Retina (tissue), 1 donor: ENCODE data around the gene JPH2.
A peak's percentile ranks its signal among the peaks of the same experiment; 100 is the strongest.

Experiments
- DNase-seq: peaks from one replicate; pipeline ENCODE4 v3.0.0-alpha.2; 2016

Gene JPH2

GRCh38 chr20:44120676-44121425 lies 66.1 kb downstream of the JPH2 start:
- no peak for DNase-seq

GRCh38 chr20:44118185-44119033 lies 68.6 kb downstream of the JPH2 start:
- no peak for DNase-seq

DNA sequence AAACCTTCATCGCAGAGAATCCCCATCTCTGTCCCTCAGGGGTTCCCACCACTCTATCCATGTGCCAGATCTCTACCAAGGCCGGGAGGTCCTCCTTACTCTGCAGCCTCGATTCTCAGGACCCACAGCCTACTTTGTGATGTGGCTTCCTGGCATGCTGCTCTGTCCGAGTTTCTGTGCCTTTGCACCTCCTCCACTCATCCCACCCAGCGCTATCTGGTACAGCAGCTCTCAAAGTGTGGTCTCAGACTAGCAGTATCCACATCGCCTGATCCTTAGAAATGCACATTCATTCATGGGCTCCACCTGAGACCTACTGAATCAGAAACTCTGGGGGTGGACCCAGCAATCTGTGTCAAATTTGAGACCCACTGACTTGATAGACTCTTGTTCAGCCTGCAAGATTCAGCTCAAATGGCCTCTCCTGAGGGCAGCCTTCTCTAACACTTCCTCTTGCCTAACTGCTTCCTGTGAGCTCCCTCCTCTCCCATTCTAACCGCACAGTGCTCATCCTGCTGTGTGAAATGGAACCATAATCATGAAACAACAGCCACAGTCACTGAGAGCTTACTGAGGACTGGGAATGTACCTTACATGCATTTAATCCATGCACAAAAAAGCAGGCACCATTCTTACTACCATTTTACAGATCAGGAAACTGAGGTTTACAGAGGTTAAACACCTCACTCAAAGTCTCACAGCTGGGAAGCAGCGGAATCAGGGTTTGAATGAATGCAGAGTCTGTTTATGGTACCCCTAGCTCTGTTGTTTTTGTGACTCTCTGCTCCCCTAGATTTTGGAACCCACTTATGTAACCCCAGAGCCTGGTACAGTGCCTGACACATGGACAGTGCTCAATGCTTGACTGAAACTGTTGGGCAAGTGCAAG lies 69.4 kb downstream of the JPH2 start:
- no peak for DNase-seq

DNA sequence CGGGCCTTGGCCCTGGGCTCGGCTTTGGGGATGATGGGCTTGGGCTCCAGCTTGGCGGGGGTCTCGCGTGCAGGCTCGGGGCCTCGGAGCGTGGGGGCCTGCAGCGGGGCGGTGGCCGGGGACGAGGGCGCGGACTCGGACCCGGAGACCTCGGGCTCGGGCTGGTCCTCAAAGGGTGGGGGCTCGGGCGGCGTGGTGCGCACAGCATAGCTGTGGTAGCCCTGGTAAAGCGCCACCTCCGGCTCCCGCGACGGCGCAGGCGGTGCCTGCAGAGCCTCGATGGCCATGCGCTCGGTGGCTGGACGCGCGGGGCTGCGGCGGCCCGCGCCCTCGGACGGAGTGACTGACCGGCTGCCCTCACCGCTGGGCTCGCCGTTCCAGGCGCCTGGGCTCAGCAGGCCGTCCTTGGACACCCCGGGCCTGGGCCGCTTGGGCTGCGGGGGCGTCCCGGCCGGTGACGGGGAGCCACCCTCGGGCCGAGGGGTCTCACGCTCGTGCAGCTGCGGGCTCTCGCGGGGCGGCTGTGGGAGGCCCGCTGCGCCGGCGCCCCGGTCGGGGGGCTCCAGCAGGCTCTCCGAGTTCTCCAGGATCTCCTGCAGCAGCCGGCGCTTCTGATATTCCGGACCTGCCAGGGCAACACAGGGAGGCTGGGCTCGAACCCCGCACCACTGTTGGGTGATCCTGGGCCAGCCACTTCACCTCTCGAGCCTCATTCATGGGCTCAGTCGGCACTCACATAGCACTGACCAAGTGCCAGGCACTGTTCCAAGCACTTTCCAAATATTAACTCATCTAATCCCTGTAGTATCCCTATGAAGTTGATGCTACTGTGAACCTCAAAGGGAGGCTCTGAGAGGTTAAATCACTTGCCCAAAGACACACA lies 71.0 kb downstream of the JPH2 start:
- peak; percentile 32 for DNase-seq

GRCh38 chr20:44115181-44115580 lies 71.8 kb downstream of the JPH2 start:
- DNase-seq: no peak

DNA sequence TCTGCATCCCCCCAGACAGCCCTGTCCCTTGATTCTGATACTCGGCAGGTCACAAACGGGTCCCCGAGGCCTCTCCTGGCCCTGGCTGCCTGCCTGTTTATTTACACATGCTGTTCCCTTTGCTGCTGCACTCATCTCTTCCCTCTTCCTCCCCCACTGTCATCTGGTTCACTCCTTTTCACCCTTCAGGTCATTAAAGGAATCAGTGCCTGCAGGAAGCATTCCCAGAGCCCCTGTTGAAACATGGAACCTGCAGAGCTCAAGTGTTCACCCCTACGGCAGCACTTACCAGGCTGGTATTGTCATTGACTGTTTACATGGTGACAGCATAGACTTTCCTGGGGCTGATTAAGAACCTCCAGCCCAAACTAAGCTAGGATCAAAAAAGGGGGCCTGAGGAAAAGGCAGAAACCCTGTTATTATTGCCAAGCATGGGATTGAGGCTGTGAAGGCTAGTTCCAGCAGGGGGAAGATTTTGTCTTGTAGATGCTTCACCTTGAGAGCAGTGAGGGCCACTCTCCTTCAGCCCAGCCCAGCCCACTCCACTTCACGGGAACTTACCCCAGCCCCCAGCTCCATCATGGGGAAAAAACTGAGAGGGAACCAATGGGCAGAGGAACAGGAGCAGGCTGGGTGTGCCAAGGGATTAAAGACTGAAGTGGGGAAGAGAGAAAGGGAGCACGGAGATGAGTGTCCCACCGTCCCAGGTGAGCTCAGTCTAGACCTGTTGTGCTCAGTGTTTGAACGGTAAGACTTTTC lies 73.2 kb downstream of the JPH2 start:
- no peak for DNase-seq

- no peak for DNase-seq
These were observed 73.9 kb downstream of the JPH2 start for GRCh38 chr20:44112889-44113617.

GRCh38 chr20:44112456-44112855 lies 74.5 kb downstream of the JPH2 start:
- DNase-seq: no peak

DNA sequence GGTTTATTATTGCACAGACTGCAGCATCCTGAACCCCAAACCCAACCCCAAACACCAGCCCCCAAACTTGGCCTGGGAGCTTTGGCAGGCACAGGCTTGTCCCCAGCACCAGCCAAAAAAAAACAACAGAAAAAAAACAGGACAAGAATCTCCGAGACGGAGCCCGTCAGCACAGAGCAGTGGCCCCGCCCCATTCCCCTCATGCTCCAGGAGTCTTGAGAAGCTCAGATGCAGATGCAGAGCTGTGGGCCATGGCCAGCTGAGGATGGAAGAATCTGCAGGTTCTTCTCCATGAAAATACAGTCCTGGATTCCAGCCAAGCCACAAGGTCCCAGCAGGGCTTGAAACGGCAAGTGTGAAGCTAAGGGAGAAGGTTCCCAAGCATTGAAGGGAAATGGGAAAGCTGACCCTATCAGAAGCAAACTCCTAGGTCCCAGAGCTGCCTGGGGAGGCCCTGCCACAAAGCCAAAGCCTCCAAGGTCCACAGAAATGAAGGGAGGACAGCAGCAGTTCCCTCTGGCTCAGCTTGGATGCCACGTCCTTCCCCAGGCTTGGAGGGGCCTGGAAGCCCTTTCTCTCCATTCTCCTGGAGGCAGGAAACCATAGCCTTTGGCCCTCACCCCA lies 75.2 kb downstream of the JPH2 start:
- DNase-seq: no peak

DNA sequence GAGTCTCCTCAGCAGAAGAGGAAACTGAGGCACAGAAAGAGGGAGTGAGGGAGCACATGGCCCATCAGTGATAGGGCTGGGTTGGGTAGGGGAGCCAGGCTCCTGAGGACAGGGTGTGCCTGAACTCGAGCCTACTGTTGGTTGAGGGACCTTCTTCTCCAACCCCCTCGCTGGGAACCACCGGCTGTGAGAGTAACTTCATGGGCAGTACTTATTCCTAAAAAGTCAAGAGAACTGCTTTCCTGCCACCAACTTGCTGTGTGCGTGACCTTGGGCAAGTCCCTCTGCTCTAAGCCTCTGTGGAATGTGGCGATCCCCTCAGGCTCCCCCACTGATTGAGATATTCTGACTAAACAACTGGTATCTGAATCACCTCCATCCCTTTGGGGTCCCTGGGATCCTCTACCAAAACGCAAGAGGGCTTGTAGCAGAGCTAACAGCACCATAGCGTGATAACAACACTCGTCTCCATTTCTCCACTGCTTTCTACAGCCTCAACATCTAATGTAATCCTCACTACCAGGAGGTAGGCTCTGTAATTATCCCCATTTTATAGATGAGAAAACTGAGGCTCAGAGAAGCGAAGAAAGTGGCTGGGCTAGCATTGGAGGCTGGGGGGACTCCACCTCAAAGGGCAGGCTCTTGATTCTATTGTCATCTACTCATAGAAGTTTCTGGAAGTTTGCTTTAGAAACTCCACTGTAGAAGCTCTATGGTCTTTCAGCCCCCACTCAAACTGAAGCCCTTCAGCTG lies 76.0 kb downstream of the JPH2 start:
- no peak for DNase-seq

DNA sequence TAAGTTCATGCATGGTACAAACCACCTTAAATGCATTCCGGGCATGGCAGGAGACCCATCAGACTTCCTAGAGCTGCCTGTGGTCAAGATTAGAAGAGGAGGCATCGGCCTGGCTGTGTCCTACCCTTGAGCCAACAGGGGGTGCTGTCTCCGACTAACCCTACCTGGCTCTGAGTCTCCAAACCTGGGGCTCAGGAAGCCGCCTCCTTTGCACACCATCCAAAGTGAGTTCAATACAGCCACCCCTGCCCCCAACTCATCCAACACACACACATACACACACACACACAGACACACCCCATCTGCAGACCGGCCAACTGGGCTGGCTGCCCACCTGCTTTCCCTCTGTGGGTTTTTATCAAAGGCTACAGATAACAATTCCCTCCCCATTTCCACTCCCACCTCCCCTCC lies 77.0 kb downstream of the JPH2 start:
- DNase-seq: no peak

DNA sequence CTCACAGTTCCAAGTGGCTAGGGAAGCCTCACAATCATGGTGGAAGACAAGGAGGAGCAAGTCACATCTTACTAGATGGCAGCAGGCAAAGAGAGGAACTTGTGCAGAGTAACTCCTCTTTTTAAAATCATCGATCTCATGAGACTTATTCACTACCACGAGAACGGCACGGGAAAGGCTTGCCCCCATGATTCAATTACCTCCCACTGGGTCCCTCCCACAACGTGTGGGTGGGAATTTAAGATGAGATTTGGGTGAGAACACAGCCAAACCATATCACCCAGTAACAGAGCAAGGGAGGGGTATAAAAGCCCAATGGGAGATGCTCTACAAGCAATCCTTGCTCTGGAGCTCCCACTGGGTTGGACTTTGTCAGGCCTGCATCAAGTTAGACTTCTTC lies 80.4 kb downstream of the JPH2 start:
- no peak for DNase-seq

- DNase-seq: no peak
These were observed 82.0 kb downstream of the JPH2 start for GRCh38 chr20:44104798-44105517.

DNA sequence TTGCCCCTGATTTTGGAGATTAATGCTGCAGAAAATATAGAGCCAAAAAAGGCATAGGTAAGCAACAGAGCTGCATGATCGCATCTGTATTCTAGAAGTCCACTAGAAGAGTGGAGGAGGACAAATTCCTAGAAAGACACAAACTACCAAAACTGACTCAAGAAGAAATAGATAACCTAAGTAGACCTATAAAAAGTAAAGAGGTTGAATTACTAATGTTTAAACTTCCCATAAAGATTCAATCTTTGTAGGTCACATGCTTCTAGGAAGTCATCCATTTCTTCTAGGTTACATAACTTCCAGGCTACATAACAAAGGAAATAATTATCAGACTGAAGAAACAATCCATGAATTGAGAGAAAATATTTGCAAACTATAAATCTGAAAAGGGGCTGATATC lies 84.4 kb downstream of the JPH2 start:
- DNase-seq: no peak

GRCh38 chr20:44099832-44100231 lies 87.2 kb downstream of the JPH2 start:
- DNase-seq: no peak

- DNase-seq: no peak
These were observed 88.3 kb downstream of the JPH2 start for GRCh38 chr20:44098657-44099056.

- DNase-seq: no peak
These were observed 88.7 kb downstream of the JPH2 start for GRCh38 chr20:44098256-44098630.

DNA sequence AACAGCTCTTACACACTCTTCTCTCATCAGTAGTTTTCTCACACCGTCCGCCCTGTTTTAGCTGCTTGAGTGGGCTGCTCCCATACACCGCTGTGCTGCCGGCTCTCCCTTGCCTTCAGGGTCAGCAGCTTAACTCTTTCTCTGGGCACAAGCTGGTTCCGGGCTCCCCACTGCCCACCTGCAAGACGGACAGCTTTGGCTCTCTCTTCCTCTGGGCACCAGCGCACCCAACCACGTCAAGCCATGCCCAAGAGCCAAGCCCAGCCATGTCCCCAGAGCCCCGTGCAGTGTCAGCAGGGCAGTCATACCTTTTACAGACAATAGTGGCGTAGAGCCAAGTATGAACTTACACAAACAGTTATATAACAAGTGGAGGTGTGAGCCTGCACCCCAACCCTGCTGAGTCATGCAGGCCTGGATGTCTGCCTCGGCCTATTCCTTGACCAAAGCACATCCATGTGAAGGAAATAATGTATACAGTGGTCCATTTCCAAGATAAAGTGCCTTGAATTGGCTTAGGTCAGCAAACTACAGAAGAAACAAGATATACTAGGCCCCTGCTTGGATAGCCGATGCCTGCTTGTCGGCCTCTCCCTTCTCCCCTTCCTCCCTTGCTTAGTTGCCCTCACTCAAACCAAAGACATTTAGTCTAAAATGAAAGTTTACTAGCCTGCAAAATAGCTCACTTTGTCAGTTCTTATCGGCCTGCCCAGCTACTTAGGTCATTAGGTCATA lies 89.3 kb downstream of the JPH2 start:
- DNase-seq: no peak
